ENCODE results near the gene USP10. TPM values are rescaled to one million over a fixed set of nuclear protein-coding genes. Genes with fewer than 3 reads are reported as not detected.

The USP10 gene
- 55.1 and 65.3 TPM in 2 replicates for total RNA-seq

- DNase-seq (ENCODE audit: low read depth, low spot score): no peak
Measured at GRCh38 chr16:84699712-84700445, at the start of gene USP10. Gene USP10, plus strand, starts transcription at chr16:84700000. Its CDS starts 91 bp downstream, at chr16:84700091.

- DNase-seq (ENCODE audit: low read depth, low spot score): no peak
Measured at GRCh38 chr16:84650062-84650991, 49.5 kb upstream of the USP10 start.

GRCh38 chr16:84652566-84652965 is 47.2 kb upstream of the USP10 start:
- DNase-seq (ENCODE audit: low read depth, low spot score): no peak

- no peak for DNase-seq (ENCODE audit: low read depth, low spot score)
Measured at GRCh38 chr16:84654238-84654637, 45.6 kb upstream of the USP10 start.

GRCh38 chr16:84654998-84655397 is 44.8 kb upstream of the USP10 start:
- no peak for DNase-seq (ENCODE audit: low read depth, low spot score)

- DNase-seq (ENCODE audit: low read depth, low spot score): no peak
Measured at GRCh38 chr16:84656649-84657048, 43.2 kb upstream of the USP10 start.

GRCh38 chr16:84657229-84657837 is 42.5 kb upstream of the USP10 start:
- DNase-seq (ENCODE audit: low read depth, low spot score): no peak

GRCh38 chr16:84658690-84659089 is 41.1 kb upstream of the USP10 start:
- DNase-seq (ENCODE audit: low read depth, low spot score): no peak

- no peak for DNase-seq (ENCODE audit: low read depth, low spot score)
Measured at GRCh38 chr16:84659656-84660300, 40.0 kb upstream of the USP10 start.

GRCh38 chr16:84660973-84661372 is 38.8 kb upstream of the USP10 start:
- DNase-seq (ENCODE audit: low read depth, low spot score): peak; percentile 66

GRCh38 chr16:84661418-84662060 is 38.3 kb upstream of the USP10 start:
- no peak for DNase-seq (ENCODE audit: low read depth, low spot score)

- no peak for DNase-seq (ENCODE audit: low read depth, low spot score)
Measured at GRCh38 chr16:84662471-84662870, 37.3 kb upstream of the USP10 start.

GRCh38 chr16:84663433-84664101 is 36.2 kb upstream of the USP10 start:
- no peak for DNase-seq (ENCODE audit: low read depth, low spot score)

GRCh38 chr16:84665359-84665758 is 34.4 kb upstream of the USP10 start:
- no peak for DNase-seq (ENCODE audit: low read depth, low spot score)

- no peak for DNase-seq (ENCODE audit: low read depth, low spot score)
Measured at GRCh38 chr16:84665843-84666242, 34.0 kb upstream of the USP10 start.

GRCh38 chr16:84667600-84668309 is 32.0 kb upstream of the USP10 start:
- no peak for DNase-seq (ENCODE audit: low read depth, low spot score)

- DNase-seq (ENCODE audit: low read depth, low spot score): no peak
Measured at GRCh38 chr16:84670063-84670462, 29.7 kb upstream of the USP10 start.

GRCh38 chr16:84672276-84673202 is 27.3 kb upstream of the USP10 start:
- no peak for DNase-seq (ENCODE audit: low read depth, low spot score)

- DNase-seq (ENCODE audit: low read depth, low spot score): no peak
Measured at GRCh38 chr16:84673203-84673535, 26.6 kb upstream of the USP10 start.
